T1000 (cell line): ENCODE data around the gene WDPCP.
"Not testable (repeated sequence)": the region's sequence is repeated elsewhere in the genome, so short reads cannot be mapped to it uniquely, and the experiment has no call there.

Experiments used
- DNase-seq: peaks from one replicate; lab custom pipeline; 2025; ENCODE audit warnings: mixed read lengths; lab: John Stamatoyannopoulos, UW

WDPCP gene

DNA sequence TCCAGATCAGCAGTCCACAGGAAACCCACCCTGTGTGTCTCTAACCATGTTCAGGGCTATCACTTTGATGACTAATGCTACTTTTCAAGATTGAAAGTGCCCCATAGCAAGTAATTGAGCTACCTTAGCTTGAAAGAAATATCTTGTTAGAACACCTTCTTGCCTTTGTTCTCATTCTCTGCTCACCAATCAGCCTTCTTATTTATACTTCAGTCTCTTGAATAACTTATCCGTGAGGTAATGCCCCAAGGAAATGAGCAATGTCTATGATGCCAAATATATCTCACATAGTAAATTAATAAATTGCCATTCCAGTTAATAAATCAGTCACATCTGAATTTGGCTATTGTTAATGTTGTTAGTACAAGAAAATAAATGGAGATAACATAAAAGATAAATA is 141.6 kb downstream of the WDPCP start:
- no peak for DNase-seq

DNA sequence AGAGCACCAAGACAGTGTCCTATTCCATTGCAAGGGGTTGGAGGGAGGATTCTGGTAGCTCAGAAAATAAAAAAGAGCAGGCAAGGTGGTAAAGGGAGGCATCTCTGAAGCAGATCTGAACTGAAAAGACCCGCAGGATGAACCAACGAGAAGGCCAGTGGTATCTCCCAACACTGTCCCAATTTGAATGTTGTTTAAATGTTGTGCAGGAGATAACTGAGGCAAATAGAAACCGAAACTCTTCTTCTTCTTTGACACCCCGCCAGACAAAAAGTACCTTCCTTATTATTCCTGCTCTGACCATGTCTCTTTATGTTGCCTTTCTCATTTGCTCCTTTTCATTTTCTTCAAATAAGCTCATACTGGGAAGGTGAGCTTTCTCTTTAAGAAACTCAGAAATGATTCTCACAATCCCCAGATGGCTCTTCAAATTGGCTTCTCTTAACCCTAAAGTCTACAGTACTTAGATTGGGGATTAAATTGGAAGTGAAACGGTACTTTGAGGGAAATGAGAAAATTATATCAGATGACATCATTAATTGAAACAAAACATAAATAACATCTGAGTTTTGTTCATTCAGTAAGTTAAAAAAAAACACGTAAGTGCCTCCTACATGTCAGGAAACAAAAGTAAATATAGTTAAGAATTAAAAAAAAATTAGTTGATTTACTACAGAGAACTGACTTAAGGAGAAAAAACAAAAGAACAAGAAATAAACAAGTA is 143.6 kb downstream of the WDPCP start:
- no peak for DNase-seq

DNA sequence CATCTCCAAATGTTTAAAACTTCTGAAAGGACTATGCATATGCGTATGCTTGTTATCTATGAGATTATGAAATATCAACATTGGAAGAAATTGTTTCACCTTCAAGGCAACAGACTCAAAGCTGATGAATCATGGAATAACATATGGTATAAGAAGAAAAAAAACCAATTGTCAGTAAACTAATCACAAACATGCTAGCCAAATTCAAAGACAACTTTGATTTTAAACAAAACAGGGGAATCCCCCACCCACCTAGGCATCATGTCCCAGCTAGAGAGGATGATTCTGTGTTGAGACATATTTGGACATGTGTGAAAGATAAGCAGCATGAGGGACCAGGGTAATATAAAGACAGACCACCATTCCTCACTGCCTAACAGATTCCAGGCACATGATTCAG is 147.7 kb downstream of the WDPCP start:
- no peak for DNase-seq

DNA sequence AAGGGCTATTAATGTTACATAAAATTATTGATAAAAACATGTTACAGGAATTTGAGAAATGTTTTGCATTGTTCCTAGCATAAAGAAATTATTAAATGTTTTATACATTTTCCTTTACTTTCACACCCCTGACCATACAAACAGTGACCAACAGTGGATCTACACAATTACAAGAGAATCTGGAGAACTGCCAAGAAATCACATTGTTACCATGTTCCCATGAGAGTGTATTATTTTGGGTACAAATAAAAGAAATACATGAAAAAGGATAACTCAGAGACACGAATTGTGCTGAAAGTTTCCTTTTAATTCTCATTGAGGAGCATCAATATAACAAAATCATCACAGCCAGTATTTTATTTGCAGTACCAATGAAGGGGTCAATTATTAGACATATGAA is 150.1 kb downstream of the WDPCP start:
- DNase-seq, result no peak

DNA sequence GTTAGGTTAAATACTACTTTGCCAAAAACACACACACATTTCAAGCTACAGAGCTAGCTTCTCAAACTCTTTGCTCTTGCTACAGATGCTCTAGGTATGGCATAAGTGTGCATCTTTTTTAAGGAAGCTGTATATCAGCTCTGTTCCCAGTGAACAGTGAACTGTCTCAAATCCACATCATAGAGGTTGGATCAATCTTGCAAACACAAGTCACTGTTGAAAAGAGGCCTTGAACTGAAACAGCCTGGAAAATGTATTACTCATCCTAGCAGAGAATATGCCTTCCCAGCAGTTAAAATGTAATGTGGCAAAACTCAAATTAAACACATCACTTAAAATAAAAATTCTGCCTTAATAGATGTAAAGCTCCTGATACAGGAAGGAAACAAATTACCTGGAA is 151.8 kb downstream of the WDPCP start:
- no peak for DNase-seq

DNA sequence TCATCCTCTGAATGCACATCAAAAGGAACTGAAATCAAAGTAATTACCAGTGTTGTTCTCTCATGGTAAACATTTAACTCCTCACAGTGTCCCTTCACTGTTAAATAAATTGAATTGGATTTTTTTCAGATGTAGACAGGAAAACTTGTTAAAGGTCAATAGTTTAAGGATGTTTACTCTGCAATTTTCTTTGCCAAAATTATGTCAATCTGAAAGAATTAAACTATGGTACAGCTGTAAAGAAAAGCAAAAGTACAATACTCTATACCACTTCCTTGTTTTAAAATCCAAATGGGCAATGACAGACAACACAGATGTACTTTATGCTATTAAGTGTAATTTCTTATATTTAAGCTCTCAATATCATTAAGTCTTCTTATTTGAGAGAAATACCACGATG is 153.2 kb downstream of the WDPCP start:
- DNase-seq, result no peak

DNA sequence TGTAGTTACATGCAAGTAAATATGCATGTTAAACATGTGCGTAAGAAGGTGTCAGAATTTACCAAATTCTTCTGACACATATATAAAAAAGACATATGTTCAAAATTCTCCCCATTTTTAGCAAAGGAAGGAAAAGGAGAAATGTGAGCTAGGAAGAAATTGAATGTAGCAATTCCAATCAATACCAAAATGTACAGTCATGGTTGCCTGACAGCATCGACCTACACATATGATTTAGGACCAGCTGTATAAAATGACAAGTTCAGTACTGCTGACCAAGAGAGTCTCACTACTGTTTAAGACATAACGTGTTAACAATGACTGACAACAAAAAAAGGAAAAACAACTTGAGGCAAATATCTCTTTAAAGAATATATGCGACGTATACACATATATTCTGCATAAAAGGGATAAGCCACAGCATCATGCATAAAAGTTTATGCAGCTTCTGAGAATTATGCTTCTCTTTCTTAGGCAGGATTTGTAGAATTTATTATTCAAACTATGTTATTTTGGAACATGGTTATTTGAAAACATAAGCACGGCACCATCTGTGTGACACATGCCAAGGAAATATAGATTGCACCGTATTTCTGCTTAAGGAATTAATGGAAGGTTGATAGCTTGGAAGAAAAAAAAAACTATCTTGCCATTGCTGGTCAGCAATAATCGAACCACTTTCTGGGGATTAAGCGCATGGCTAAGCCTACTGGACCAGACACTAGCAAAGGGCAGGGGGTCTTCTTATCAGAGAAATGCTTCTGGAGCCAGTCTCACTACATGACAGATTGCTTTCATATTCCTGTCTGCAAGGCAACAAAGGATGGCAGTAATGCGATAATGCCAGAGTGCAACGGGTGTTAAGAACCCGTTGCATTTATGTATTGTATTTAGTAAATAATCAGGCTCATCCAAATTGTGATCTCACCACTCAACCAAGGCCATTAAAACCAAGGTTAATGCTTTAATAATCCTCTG is 154.0 kb downstream of the WDPCP start:
- DNase-seq, result no peak

DNA sequence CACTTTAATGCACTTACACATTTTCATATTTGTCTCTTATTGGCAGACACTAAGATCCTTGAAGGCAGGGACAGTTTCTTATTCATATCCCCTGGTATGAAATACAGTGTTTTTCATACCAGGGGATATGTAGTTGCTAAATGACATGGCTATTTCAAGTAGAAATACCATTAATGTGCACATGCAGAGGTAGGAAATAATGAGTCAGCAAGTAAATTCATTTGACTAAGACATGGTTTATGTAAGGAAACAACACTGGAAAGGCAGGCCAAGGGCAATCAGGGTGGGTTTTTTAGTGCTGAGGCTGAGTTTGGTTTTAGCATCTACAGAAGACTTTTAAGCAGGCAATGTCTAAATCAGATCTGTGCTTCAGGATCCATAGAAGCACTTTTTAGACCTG is 155.9 kb downstream of the WDPCP start:
- DNase-seq, result no peak

DNA sequence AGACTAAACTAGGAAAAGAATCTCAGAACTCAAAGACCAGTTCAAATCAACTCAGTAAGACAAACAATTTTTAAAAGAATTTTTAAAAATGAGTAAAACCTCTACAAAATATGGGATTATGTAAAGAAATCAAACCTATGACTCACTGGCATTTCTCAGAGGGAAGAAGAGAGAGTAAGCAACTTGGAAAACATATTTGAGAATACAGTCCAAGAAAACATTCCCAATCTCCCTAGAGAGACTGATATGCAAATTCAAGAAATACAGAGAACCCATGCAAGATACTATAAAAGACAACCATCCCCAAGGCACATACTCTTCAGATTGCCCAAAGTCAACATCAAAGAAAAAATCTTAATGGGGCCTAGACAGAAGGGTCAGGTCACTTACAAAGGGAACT is 162.7 kb downstream of the WDPCP start:
- no peak for DNase-seq

DNA sequence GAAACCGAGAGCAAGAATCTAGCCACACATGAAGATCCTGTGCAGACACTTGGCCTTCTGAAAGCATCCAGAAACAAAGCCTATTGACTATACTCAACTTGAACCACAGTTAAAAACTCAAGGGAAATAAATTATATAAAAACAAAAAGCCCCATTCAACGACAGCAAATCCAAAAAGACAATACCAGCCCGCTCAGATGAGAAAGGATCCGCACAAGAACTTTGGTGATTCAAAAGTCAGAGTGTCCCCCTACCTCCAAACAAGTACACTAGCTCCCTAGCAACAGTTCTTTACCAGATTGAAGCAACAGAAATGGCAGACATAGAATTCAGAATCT is 163.2 kb downstream of the WDPCP start:
- DNase-seq, result no peak

DNA sequence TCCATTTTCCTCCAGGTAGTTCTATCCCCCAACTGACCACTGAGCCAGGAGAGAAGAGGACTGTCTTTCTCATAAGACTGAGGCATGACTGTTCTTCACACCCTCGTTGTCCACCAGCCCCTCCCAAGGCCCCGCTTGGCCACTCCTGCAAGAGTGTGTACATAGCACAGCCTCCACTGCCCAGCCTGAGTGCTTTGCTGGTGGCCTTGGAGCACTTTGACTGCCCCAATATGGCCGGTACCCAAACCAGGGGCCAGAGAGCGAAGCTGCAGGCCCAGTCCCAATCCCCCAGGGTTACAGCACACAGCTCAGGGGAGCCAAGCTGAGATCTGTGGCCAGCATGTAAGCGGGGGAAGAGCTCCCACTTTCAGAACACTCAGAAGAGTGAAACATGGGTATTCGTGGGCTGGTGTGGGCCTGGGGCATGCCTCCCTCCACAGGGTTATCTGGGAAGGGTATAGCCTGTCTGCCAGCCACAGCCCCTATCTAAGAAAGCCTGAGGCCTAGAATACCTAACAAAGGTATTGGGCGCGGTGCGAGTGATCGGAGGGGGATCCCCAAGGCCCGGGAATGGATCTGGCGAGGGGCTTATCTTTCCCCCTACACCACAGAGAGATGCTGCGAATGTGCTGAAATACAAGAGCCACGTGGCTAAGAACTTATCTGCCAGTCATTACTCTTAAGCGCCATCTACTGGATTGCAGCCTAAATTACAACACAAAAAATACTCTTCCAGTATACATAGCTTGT is 163.8 kb downstream of the WDPCP start:
- no peak for DNase-seq

DNA sequence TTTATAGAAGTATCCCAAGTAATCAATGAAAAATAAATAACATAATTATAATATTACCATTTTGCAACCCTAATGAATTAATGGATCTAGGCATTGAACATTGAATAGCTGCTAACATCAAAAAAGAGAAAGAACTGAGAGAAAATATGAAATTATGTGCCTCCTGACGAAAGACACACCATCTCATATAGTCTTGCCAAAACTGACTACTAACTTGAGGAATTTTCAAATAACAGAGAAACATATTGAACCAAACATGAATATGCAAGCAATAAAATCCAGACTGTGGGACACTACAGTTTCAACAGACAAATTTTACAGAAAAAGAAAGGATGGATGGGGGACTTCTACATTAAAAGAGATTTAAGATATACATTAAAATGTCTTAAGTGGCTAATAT is 165.7 kb downstream of the WDPCP start:
- DNase-seq, result no peak

DNA sequence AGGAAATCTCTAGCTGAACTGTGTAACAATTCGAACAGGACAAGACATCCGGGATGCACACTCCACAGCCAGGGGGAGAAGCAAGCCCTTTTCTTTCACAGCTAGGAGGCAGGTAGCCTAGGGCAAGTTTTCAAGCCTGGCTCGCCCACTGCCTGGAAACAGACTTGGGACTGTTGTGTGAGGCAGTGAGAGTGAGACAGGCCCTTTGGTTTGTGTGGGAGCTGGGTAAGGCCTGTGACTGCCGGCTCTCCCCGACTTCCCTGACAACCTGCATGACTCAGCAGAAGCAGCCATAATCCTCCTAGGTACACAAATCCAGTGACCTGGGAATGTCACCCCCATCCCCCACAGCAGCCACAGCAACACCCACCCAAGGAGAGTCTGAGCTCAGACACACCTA is 179.7 kb downstream of the WDPCP start:
- DNase-seq, result no peak

DNA sequence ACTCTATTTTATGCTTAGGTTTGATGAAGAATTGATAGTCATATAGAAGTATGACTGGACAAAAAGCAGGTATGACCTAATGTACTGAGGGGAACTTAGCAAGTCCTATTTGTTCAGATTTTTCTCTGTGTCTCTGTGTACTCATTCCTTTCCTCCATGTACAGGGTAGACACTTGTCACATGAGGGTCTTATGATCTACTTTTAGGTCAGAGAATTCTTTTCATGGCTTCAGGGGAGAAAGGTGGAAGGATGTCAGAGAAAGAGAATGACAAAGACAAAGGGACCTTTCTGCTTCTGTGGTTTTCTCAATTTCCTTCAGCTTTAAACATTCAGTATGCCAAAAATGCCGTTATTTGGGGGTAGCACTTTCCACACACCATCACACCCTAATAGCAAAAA is 181.6 kb downstream of the WDPCP start:
- DNase-seq, result no peak

DNA sequence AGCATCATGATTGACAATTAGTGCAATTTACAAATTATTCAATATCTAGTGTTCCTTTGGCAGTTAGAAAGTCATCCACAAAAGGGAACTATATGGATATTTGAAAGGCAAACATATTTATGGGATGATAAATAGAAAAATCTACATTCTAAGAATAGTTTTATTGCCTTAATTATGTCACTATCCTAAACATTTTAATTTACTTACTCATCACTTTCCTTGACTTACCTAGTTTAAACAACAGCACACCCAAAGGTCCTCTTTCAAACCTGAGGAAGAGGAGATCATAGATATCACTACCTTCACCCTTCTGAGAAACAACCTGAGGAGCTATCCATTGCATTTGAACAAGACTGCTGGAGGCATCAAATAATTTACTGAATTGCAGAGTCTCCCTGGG is 184.5 kb downstream of the WDPCP start:
- no peak for DNase-seq

DNA sequence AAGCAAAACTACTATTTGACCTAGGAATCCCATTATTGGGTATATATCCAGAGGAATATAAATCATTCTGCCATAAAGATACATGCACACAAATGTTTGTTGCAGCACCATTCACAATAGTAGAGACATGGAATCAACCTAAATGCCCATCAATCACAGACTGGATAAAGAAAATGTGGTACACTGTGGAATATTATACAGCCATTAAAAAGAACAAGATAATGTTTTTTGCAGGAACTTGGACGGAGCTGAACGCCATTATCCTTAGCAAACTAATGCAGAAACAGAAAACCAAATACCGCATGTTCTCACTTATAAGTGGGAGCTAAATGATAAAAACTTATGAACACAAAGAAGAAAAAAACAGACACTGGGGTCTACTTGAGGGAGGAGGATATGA is 185.4 kb downstream of the WDPCP start:
- not testable (repeated sequence) for DNase-seq

DNA sequence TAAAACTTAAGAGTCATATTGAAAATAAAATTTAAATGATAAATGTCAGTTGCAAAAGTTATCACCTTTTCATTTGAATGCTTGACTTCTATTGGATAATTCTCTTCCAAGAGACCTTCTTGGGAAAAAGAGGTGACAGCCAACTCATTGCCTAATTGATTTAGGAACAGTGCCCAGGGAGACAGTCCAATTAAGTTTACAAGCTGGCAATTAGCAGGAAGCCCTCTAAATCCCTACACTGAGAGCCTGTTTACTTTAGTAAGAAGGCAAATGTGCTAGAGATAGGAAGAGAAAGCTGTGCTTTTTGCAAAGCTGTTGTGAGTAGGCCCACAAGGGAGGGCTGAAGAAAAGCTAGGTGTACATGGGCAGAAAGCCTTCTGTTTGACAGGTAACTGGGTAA is 189.1 kb downstream of the WDPCP start:
- DNase-seq, result no peak

DNA sequence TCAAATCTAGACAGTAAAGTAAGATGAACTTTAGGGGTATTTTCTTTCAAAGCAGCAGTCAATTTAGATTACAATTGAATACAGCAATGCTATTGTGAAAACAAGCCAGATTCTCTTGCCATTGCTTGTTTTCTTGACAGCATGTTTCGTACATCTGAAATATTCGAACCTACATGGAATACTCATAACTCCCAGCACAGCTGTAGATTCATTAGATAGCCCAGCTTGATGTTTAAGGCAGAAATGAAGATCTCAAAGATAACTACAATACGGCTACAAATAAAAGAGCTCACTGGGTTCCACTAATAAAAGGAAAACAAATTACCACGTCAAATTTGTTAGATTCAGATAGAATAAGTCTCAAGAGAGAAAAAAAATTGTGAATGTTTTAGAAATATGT is 208.8 kb downstream of the WDPCP start:
- DNase-seq, result no peak

DNA sequence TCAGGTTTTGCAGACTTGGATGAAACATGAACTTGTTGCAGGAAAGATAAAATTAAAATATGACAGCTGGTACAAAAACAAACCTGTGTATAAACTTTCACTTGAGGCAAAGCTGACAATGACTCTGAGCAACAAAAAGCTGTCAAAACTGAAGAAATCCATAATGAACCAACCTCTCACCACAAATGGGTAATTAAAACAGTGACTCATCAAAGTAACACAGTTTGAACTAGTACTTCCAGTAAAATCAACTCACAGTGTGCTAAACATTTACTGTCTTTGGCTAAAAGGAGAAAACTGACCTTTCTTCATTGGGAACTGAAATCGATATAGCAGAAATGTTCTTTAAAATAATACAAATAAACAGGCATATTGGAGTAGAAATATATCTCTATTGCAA is 209.7 kb downstream of the WDPCP start:
- DNase-seq, result no peak

DNA sequence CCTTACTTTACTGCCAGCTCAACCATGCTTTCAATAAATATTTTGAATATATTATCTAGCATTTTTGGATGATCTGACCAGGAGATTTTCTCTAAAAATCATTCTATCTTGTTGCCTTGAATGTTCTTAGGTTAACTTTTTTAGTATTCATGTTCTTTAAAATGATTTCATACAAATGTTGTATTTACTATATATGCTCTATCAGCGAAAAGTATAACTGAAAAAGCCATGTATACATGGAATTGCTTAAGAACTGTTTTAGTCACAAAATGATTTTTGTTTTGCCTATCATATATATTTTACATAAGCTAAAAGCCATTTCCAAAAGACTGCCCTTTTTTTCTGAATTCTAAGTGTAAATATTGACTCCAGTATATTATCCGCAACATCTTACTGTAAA is 213.9 kb downstream of the WDPCP start:
- no peak for DNase-seq

DNA sequence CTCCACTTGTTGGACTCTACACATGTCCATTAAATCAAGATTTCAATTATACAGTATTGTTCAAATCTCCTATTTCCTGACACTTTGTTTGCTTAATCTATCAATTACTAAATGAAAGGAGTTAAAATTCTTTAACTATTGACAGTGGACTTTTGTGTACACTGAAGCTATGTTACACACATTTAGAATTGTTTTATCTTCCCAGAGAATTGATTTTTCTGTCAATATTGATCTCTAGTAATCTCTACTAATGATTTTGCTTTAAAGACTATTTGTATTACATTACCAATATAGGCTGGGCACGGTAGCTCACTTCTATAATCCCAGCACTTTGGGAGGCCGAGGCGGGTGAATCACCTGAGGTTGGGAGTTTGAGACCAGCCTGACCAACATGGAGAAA is 215.7 kb downstream of the WDPCP start:
- DNase-seq, result no peak

DNA sequence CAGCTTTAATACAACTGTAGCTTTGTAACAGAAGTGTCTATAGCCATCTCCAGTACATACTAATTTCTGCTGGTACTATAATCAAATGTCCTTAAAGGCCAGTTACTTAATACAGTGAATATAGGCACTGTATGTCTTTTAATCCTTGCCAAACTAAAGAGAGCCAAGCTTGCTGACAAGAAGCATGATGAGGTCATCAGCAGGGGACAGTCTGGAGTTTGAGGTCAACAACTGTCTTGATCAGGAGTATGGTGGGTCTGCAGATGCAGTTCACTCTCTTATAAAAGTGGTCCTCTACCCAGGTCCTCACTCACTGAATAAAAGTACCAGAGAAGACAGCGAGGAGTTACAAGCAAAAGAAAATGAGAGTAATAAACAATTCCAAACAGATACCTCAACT is 219.1 kb downstream of the WDPCP start:
- DNase-seq, result no peak

DNA sequence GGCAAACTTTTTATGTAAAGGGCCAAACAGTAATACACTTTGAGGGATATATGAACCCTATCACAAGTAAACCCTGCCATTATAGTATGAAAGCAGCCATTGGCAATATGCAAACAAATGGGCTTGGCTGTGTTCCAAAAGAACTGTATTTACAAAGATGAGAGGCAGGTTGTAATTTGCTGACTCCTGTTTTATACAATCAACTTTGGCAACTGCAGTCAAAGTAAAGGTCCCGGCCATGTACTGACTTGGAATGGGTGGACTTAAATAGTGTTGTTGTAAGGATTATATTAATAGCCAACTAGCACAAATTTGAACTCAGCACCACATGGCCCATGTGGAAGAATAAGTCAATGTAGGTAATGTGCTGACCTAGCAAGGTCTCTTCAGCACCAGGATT is 223.4 kb downstream of the WDPCP start:
- no peak for DNase-seq
